ENCODE data around the gene ZGPAT.

DNA sequence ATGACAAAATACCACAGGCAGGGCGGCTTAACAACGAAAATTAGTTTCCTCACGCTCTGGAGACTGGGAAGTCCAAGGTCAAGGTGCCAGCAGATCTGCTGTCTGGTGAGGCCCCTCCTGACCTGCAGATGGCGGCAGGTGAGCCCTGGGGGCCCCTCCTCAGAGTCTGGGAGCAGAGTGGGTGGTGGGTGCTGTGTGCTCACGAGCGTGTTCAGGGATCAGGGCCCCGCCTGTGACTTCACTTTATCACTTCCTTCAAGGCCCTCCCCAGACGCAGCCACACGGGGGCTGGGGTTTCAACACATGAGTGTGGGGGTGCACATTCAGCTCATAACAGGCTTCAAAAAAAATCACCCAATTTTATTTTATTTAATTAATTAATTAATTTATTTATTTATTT lies 71.0 kb downstream of the ZGPAT start:
- TF ChIP-seq, protein P1, sequence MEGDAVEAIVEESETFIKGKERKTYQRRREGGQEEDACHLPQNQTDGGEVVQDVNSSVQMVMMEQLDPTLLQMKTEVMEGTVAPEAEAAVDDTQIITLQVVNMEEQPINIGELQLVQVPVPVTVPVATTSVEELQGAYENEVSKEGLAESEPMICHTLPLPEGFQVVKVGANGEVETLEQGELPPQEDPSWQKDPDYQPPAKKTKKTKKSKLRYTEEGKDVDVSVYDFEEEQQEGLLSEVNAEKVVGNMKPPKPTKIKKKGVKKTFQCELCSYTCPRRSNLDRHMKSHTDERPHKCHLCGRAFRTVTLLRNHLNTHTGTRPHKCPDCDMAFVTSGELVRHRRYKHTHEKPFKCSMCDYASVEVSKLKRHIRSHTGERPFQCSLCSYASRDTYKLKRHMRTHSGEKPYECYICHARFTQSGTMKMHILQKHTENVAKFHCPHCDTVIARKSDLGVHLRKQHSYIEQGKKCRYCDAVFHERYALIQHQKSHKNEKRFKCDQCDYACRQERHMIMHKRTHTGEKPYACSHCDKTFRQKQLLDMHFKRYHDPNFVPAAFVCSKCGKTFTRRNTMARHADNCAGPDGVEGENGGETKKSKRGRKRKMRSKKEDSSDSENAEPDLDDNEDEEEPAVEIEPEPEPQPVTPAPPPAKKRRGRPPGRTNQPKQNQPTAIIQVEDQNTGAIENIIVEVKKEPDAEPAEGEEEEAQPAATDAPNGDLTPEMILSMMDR (conservative IDR thresholded peaks at IDR 0.05), result no peak
- no peak for TF ChIP-seq EZH2 (IDR thresholded peaks at IDR 0.05; ENCODE audit: low read depth)
